Measurements from ENCODE around the gene OLFML1.

DNA sequence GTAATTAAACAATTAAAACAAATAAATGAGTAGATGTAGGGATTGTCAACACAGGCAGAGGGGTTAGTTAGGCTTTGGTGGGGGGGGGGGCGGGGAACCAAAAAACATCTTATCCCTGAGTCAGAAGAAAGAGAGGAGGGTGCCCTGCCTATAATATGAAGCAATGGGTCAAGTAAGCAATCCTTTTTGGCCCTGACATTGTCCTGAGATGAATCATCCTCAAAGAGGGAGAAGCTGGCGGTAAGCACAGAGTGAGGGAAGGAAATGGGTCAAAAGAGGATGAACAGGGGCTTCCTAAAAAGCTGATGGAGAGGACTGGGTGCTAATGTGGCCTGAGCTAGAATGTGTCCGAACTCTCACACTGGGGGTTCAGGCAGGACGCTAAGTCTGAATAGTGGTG is 4.7 kb downstream of the OLFML1 start:
- TF ChIP-seq, protein P1, sequence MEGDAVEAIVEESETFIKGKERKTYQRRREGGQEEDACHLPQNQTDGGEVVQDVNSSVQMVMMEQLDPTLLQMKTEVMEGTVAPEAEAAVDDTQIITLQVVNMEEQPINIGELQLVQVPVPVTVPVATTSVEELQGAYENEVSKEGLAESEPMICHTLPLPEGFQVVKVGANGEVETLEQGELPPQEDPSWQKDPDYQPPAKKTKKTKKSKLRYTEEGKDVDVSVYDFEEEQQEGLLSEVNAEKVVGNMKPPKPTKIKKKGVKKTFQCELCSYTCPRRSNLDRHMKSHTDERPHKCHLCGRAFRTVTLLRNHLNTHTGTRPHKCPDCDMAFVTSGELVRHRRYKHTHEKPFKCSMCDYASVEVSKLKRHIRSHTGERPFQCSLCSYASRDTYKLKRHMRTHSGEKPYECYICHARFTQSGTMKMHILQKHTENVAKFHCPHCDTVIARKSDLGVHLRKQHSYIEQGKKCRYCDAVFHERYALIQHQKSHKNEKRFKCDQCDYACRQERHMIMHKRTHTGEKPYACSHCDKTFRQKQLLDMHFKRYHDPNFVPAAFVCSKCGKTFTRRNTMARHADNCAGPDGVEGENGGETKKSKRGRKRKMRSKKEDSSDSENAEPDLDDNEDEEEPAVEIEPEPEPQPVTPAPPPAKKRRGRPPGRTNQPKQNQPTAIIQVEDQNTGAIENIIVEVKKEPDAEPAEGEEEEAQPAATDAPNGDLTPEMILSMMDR (IDR thresholded peaks at IDR 0.05), result no peak
- TF ChIP-seq EZH2 (IDR thresholded peaks at IDR 0.05) (no peak), EZH2phosphoT487 (IDR thresholded peaks at IDR 0.05) (no peak)
